GM21367 (cell line): ENCODE data around the gene ARVCF.

Source experiments
- ATAC-seq: cut with Tn5 transposase; IDR thresholded peaks from one replicate; pipeline ENCODE4 v1.9.1; 2021; ENCODE audit not compliant: unreplicated experiment

The ARVCF gene

GRCh38 chr22:19987394-19988306, 29.0 kb downstream of the ARVCF start:
- ATAC-seq, result no peak

- no peak for ATAC-seq
Measured at GRCh38 chr22:19986410-19987341, 29.9 kb downstream of the ARVCF start.

- no peak for ATAC-seq
Measured at GRCh38 chr22:19986011-19986409, 30.6 kb downstream of the ARVCF start.

DNA sequence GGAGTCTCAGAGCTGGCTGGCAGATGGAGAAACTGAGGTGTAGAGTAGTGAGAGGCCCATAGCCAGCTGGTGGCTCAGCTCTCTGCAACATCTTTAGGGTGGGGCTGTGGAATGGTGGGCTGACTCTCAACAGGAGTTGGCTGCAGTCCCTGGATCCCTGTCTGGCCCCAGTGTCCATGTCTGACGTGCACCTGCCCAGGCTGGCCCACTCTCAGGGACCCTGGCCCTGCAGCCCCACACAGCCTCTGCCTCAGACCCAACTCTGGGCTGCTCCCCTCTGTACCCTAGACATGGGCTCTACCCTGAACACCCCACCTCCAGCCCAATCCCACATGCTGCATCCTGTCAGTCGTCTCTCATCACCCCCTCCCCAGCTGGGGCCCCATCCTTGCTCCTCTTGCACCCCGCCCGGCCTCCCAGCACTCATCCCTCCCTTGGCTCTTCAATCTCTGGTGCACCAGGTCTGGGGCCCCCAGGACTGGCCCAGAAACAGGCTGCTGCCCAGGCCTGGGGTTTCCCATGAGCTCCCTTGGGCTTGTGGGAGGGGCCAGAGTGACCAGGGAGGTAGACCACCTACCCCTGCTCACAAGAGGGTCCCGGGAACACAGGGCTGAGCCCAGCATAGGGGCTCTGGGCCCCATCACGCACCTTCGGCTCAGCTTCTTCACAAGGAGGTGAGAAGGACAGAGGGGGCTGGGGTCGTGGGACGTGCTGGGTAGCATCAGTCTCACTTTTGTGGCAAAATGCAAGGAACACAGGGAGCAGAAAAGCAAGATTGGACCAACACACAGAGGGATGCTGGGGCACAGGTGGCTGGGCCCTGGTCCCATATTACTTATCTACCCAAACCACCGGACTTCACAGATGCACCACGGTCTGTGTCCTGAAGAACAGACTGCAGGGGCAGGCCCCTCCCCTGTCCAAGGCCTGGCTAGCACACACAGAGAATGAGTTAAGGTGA, 31.5 kb downstream of the ARVCF start:
- ATAC-seq, result no peak

- no peak for ATAC-seq
Measured at GRCh38 chr22:19984201-19984753, 32.3 kb downstream of the ARVCF start.

DNA sequence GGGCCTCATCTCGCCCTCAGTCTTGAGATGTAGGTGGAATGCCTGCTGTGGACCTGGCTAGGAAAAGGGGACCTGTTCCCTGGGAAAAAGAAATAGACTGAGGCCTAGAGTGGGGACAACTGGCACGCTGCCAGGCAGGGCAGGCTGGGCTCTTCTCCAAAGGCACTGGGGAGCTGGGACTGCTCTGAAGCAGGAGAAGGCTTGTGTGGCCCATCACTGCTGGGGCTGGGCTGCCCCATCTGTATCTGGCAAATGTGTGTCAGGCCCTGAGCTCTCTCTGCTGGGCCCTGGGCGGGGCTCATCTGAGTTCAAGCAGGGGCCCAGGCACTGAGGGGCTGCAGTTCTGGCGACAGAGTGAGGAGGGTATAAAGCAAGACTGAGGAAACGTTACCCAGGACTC, 32.9 kb downstream of the ARVCF start:
- ATAC-seq, result no peak

GRCh38 chr22:19982991-19983578, 33.5 kb downstream of the ARVCF start:
- no peak for ATAC-seq

- ATAC-seq, result no peak
Measured at GRCh38 chr22:19981961-19982920, 34.4 kb downstream of the ARVCF start.

DNA sequence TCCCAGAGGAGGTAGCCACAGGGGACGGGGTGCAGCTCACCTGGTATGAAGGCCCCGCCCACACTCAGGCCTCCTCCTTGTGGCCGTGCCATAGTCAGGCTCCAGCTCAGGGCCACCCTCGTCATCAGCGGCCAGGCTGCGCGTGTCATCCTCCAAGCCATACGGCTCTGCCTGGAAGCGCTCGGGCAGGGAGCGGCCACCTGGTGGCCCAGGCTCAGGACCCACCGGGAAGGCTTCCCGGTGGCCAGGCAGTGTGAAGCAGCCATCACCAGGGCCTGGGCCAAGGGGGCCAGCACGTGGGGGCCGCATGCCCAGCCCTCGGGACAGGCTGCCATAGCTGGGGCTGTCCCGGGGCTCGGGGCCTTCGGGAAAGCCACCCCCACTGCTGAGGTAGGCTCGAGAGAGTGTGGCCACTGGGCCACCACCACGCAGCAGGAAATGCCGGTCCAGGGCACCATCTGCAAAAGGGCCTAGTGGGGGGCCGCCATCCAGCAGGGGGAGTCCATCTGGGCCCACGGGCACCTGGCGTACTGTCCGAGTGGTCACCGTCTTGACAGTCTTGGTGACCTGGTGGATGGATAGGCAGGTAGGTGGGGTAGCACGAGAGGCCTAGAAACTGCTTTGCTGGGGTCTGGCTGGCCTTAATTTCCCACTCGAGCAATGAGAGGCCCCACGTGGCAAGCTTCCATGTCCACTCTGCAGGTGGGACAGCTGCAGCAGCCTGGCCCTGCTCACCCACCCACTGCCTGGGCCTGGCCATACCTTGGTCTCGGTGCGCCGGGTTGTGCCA, 35.3 kb downstream of the ARVCF start:
- ATAC-seq, result no peak

GRCh38 chr22:19980766-19981165, 35.9 kb downstream of the ARVCF start:
- ATAC-seq, result no peak

GRCh38 chr22:19979712-19980493, 36.7 kb downstream of the ARVCF start:
- ATAC-seq, result no peak

DNA sequence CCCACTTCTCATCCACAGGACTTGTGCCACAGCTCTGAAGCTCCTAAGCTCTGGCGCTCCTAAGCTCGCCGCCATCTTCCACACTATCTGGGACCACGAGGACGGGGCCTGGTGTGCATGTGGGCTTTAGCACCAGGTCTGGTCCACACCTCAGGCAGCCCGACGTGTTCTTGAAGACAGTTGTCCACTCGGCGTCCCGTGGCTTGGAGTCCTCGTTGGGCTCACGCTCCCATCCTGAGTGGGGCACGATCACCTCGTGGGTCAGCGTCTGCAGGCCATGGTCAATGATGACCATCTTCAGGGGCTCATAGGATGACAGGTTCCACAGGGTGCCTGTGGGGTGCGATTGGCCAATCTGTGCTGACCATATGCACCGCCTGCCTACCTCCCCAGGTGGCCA, 37.9 kb downstream of the ARVCF start:
- ATAC-seq, result no peak

DNA sequence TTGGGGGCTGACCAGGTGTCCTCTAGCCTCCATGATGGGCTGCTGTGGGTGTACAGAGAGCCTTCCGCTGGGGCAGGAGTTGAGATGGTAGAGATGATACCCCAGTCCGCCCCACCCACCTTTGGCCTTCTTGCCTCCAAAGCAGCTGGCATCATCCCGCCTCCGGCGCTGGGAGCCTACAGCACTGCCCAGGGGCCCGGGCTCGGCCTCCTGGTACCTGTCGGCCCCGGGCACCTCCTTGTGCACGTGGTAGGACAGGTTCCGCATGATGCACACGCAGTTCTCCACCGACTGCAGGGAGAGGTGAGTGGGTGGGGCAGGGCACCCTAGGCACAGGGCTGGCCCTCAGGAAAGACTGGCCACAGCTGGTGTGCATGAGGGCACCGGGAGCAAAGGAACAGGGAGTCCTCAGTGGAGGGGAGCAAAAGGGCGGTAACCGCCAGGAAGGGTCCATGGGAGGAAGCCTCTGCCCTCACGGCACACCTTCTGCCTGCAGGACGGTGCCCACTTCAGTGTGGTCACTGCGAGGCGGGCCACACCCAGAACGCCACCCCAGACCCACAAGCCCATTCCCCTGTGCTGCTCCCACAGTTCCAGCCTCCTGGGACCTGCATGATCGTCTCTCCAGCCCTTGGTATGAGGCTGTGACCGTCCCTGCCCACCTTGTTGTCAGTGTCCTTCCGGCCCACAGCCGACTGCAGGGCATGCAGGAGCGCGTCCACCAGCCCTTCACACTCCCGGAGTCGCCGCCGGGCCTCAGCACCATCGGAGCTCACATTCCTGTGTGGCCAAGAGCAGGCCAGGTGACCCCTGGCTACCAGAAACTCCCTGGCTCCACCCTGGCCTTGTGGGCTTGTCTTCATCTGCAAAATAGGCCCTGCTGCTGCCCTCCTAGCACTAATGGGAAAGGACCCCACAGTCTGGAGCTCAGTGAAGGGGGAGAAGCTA, 39.1 kb downstream of the ARVCF start:
- no peak for ATAC-seq

DNA sequence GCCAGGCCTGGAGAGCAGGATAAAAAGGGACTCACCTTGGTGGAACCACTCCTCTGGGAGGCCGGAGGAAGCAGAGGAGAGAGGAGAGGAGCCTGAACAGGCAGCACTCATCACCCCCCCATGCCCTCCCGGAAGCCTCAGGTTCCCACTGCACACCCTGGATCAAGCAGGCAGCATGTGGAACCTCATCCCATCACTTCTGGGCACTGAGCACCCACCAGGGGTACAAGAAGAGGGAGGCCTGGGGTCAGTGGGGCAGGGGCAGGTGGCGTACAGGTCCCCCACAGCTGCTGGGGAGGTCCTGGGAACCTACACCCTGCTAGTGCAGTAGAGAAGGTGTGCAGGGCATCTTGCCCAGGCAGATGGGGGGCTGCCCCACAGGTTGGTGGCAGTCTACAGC, 40.0 kb downstream of the ARVCF start:
- ATAC-seq, result no peak

DNA sequence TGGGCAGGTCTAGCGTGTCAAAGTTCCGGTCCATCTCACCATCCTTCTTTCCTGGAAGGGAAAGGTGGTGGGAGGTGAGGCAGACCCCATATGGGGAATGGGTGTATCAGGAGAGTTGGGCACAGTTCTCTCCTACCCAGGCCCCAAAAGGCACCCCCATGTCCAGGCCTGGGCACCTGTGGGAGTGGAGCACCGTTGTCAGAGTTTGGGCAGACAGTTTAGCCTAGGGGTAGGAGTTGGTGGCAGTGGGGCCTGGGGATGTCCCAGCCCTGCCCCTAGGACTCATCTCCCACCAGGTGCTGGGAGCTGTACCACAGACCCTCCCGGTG, 41.0 kb downstream of the ARVCF start:
- no peak for ATAC-seq

DNA sequence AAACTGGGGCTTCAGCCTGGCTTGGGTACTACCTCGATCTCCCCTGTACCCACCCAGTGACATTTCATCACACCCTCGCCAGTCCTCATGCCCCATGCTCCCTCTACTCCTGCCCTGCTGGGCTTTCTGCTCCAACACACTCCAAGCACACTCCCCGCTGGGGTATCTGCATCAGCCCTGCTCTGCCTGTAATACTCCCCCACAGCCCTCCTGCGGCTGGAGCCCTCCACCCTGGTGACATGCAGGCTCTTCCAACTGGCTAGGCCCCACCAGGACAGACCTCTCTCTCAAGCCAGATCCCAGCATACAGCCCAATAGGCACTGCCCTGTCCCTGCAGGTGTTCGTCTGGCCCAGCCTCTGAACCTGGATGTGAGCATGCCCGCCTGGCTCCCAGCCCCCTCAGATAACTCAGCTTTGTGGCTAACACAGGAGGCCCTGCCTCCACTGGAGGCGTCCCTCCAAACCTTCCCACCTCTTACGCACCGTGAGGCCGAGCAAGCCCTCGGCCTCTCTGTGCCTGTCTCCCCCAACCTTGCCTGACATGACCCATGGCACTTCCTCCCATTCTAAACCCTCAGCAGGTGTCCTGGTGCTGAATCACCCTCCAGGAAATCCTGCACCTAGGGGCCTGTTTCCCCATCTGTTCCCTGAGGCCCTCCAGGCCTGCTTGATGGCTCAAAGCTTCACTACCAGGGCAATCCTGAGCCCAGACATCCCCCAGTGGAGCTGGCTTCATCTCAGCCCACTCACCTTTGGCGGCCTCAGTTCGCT, 41.5 kb downstream of the ARVCF start:
- no peak for ATAC-seq
